Smooth muscle cell (in vitro differentiated cells): ENCODE results near the gene AKAP13. TPM values are rescaled to one million over a fixed set of nuclear protein-coding genes. Genes with fewer than 3 reads are reported as not detected.

Experiments used
- DNase-seq: peaks from one replicate; lab custom pipeline; 2025; ENCODE audit not compliant: unreplicated experiment; lab: John Stamatoyannopoulos, UW
- H2AFZ ChIP-seq: fragments of 200-600 bp; sonication (generic); 2 replicates; pipeline ENCODE4 v1.6.0; 2016; ENCODE audit warnings: antibody characterized with exemption, low read depth, mild to moderate bottlenecking
- H3F3A ChIP-seq: fragments of 200-600 bp; sonication (generic); 2 replicates; pipeline ENCODE4 v1.6.0; 2017; ENCODE audit warnings: antibody characterized with exemption, low read depth
- H3K27ac ChIP-seq: fragments of 200-600 bp; sonication (generic); 2 replicates; pipeline ENCODE4 v1.5.1; 2016; ENCODE audit warnings: low read depth, mild to moderate bottlenecking
- H3K27me3 ChIP-seq: fragments of 200-600 bp; sonication (generic); 2 replicates; pipeline ENCODE4 v1.6.1; 2016; ENCODE audit warnings: low read depth, mild to moderate bottlenecking
- H3K36me3 ChIP-seq: fragments of 200-600 bp; sonication (generic); 2 replicates; pipeline ENCODE4 v1.5.1; 2016; ENCODE audit warnings: low read depth
- H3K4me1 ChIP-seq: fragments of 200-600 bp; sonication (generic); 2 replicates; pipeline ENCODE4 v1.5.1; 2016; ENCODE audit warnings: low read depth
- H3K4me2 ChIP-seq: fragments of 200-600 bp; sonication (generic); 2 replicates; pipeline ENCODE4 v1.6.0; 2016; ENCODE audit warnings: mild to moderate bottlenecking
- H3K4me3 ChIP-seq: fragments of 200-600 bp; sonication (generic); 2 replicates; pipeline ENCODE4 v1.5.1; 2016; ENCODE audit warnings: mild to moderate bottlenecking
- H3K79me2 ChIP-seq: fragments of 200-600 bp; sonication (generic); 2 replicates; pipeline ENCODE4 v1.6.0; 2016; ENCODE audit warnings: low read depth, mild to moderate bottlenecking
- H3K9ac ChIP-seq: fragments of 200-600 bp; sonication (generic); 2 replicates; pipeline ENCODE4 v1.6.0; 2016; ENCODE audit warnings: low read depth
- H3K9me3 ChIP-seq: fragments of 200-600 bp; sonication (generic); replicated peaks from 2 replicates; pipeline ENCODE4 v1.5.1; 2016; ENCODE audit warnings: low read depth
- H4K20me1 ChIP-seq: fragments of 200-600 bp; sonication (generic); 2 replicates; pipeline ENCODE4 v1.6.0; 2016; ENCODE audit warnings: low read depth
- WGBS: methylation state at CpG from one replicate; pipeline ENCODE4 v1.1.7; 2016; ENCODE audit warnings: low lambda C conversion rate; 5-methylcytosine and 5-hydroxymethylcytosine counted together
- polyA plus RNA-seq: library from polyadenylated mRNA; unstranded; fragments of >200 nt; fragmentation: Nextera tagmentation; extraction: Ambion mirVana; gene quantifications from 2 replicates; pipeline ENCODE4 v1.2.1, GENCODE V29; 2016
- total RNA-seq: library from RNA; depleted of rRNA; stranded (reverse); fragments of >200 nt; gene quantifications from 2 replicates; pipeline ENCODE4 v1.2.3, GENCODE V29; 2014
- TF ChIP-seq, protein P1 (sequence below): fragments of 200-600 bp; sonication (generic); IDR thresholded peaks from 2 replicates; pipeline ENCODE4 v1.5.1; 2017; ENCODE audit warnings: borderline replicate concordance, mild to moderate bottlenecking, antibody characterized with exemption; ENCODE audit not compliant: insufficient read depth, poor library complexity, severe bottlenecking

AKAP13 gene
- total and polyA plus RNA-seq, 2 experiments from 2014 or later = 43.3 to 63.5 TPM

DNA sequence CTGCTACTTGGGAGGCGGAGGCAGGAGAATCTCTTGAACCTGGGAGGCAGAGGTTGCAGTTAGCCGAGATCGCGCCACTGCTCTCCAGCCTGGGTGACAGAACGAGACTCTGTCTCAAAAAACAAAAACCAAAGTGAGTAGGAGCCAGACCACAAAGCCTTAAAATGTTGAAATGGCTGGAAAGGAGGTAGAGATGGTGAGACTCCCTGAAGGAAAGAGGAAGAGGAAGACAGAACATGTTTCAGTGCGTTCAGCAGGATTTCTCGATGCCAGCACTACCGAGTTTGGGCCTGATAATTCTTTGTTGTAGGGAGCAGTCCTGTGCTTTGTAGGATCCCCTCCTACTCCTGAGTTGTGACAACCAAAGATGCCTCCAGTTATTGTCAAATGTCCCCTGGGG, 189.9 kb downstream of the AKAP13 start:
- TF ChIP-seq, protein P1, sequence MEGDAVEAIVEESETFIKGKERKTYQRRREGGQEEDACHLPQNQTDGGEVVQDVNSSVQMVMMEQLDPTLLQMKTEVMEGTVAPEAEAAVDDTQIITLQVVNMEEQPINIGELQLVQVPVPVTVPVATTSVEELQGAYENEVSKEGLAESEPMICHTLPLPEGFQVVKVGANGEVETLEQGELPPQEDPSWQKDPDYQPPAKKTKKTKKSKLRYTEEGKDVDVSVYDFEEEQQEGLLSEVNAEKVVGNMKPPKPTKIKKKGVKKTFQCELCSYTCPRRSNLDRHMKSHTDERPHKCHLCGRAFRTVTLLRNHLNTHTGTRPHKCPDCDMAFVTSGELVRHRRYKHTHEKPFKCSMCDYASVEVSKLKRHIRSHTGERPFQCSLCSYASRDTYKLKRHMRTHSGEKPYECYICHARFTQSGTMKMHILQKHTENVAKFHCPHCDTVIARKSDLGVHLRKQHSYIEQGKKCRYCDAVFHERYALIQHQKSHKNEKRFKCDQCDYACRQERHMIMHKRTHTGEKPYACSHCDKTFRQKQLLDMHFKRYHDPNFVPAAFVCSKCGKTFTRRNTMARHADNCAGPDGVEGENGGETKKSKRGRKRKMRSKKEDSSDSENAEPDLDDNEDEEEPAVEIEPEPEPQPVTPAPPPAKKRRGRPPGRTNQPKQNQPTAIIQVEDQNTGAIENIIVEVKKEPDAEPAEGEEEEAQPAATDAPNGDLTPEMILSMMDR = no peak
- no peak overlapping the region for H3K4me2 ChIP-seq

GRCh38 chr15:85571780-85572179, 191.4 kb downstream of the AKAP13 start:
- TF ChIP-seq, protein P1 = no peak
- Histone ChIP-seq H3K4me1 (no peaks in the 10 kb centered on the region), H3K4me2 (no peak overlapping the region), H2AFZ (no peak overlapping the region), H3K9ac (no peak overlapping the region), H3K27me3 (no peaks in the 10 kb centered on the region), H3K36me3 (no peaks in the 10 kb centered on the region), H3K79me2 (peaks cover 57% of the 10 kb centered on the region), H3F3A (no peaks in the 10 kb centered on the region), H3K4me3 (no peak overlapping the region), H3K9me3 (no peaks in the 10 kb centered on the region), H3K27ac (no peak overlapping the region), H4K20me1 (peaks cover 58% of the 10 kb centered on the region)
- 97% methylated on average over 1 of the region's 1 CpG for WGBS
- no peak for DNase-seq

More for the DNA sequence above, 189.9 kb downstream of the AKAP13 start:
- over 99% methylated on average over 8 of the region's 8 CpGs for WGBS
- H3K9me3 ChIP-seq = no peaks in the 10 kb centered on the region
- H3K27me3 ChIP-seq = no peaks in the 10 kb centered on the region
- H3K27ac ChIP-seq = no peak overlapping the region
- no peak for DNase-seq
- peaks cover 59% of the 10 kb centered on the region for H4K20me1 ChIP-seq
- H3K4me3 ChIP-seq = no peak overlapping the region
- no peak overlapping the region for H2AFZ ChIP-seq
- no peaks in the 10 kb centered on the region for H3K4me1 ChIP-seq
- H3K36me3 ChIP-seq = no peaks in the 10 kb centered on the region
- H3K79me2 ChIP-seq = peaks cover 55% of the 10 kb centered on the region
- H3F3A ChIP-seq = no peaks in the 10 kb centered on the region
- no peak overlapping the region for H3K9ac ChIP-seq

DNA sequence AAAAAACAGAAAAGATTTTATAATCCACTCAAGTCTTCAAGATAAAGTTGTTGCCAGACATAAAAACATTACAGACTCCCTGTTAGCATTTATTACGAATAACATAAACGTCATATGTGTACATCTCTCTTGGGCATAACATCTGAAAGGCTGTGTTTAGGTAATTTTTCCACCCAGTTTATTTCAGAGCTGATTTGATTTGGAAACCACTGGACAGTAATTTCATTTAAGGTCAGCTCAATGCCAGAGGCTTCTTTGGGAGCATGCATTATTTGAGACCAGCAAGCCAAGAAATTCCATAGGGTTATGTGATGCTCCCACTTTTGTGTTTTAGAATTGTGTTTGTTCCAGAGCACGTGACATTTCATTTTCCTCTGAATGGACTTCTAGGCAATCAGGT, 196.0 kb downstream of the AKAP13 start:
- H3K27me3 ChIP-seq = no peaks in the 10 kb centered on the region
- H3K4me1 ChIP-seq = no peaks in the 10 kb centered on the region
- H3K9me3 ChIP-seq = no peaks in the 10 kb centered on the region
- peaks cover 35% of the 10 kb centered on the region for H3K79me2 ChIP-seq
- no peak overlapping the region for H3K4me3 ChIP-seq
- H3K4me2 ChIP-seq = no peak overlapping the region
- H3K27ac ChIP-seq = no peak overlapping the region
- peaks cover 9% of the 10 kb centered on the region for H3K36me3 ChIP-seq
- no peaks in the 10 kb centered on the region for H3F3A ChIP-seq
- WGBS = 89% methylated on average over 3 of the region's 3 CpGs
- no peak overlapping the region for H2AFZ ChIP-seq
- TF ChIP-seq, protein P1 = no peak
- DNase-seq = no peak
- peaks cover 46% of the 10 kb centered on the region for H4K20me1 ChIP-seq
- H3K9ac ChIP-seq = no peak overlapping the region

DNA sequence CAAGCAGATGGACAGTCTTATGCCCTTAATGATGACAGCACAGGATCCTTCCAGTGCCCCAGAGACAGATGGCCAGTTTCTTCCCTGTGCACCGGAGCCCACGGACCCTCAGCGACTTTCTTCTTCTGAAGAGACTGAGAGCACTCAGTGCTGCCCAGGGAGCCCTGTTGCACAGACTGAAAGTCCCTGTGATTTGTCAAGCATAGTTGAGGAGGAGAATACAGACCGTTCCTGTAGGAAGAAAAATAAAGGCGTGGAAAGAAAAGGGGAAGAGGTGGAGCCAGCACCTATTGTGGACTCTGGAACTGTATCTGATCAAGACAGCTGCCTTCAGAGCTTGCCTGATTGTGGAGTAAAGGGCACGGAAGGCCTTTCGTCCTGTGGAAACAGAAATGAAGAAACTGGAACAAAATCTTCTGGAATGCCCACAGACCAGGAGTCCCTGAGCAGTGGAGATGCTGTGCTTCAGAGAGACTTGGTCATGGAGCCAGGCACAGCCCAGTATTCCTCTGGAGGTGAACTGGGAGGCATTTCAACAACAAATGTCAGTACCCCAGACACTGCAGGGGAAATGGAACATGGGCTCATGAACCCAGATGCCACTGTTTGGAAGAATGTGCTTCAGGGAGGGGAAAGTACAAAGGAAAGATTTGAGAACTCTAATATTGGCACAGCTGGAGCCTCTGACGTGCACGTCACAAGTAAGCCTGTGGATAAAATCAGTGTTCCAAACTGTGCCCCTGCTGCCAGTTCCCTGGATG, 198.7 kb downstream of the AKAP13 start:
- Histone ChIP-seq H3K27me3 (no peaks in the 10 kb centered on the region), H3F3A (no peaks in the 10 kb centered on the region), H2AFZ (no peak overlapping the region), H3K4me2 (no peak overlapping the region), H3K9ac (no peak overlapping the region), H3K4me3 (no peak overlapping the region), H3K9me3 (no peaks in the 10 kb centered on the region), H3K36me3 (peaks cover 15% of the 10 kb centered on the region), H4K20me1 (peaks cover 50% of the 10 kb centered on the region), H3K4me1 (peaks cover 12% of the 10 kb centered on the region), H3K79me2 (peaks cover 31% of the 10 kb centered on the region), H3K27ac (no peak overlapping the region)
- TF ChIP-seq, protein P1 = no peak
- DNase-seq = no peak
- WGBS = 91% methylated on average over 9 of the region's 9 CpGs
